WERI-Rb-1 (cell line): ENCODE data around the gene MALT1.
A peak's percentile ranks its signal among the peaks of the same experiment; 100 is the strongest.

ENCODE experiments used
- DNase-seq: peaks from one replicate; pipeline ENCODE4 v3.0.0-alpha.2; 2020
- H3K27ac ChIP-seq: fragments of 250-450 bp; sonication (Bioruptor Pico); 2 replicates; pipeline ENCODE4 v1.5.1; 2020; ENCODE audit warnings: mild to moderate bottlenecking, moderate library complexity
- H3K27me3 ChIP-seq: fragments of 250-450 bp; sonication (Bioruptor Pico); 2 replicates; pipeline ENCODE4 v1.5.1; 2021; ENCODE audit warnings: mild to moderate bottlenecking, low read depth, moderate library complexity; ENCODE audit not compliant: insufficient read depth, severe bottlenecking
- H3K36me3 ChIP-seq: fragments of 250-450 bp; sonication (Bioruptor Pico); 2 replicates; pipeline ENCODE4 v1.5.1; 2020; ENCODE audit warnings: mild to moderate bottlenecking, moderate library complexity
- H3K4me3 ChIP-seq: 2 replicates; pipeline ENCODE4 v1.5.1; 2011; ENCODE audit warnings: low read depth, mild to moderate bottlenecking, control low read depth, low read length
- H3K9me3 ChIP-seq: fragments of 250-450 bp; sonication (Bioruptor Pico); 2 replicates; pipeline ENCODE4 v1.5.1; 2021; ENCODE audit warnings: mild to moderate bottlenecking, moderate library complexity; ENCODE audit not compliant: severe bottlenecking
- CTCF ChIP-seq: IDR thresholded peaks from 2 replicates; pipeline ENCODE4 v1.5.1; 2011; ENCODE audit warnings: low read depth, mild to moderate bottlenecking, control low read depth, inconsistent platforms, low read length

The MALT1 gene

GRCh38 chr18:58802959-58803358, 131.7 kb downstream of the MALT1 start:
- TF ChIP-seq CTCF = no peak
- no peak for DNase-seq
- H3K9me3 ChIP-seq = peaks cover 8% of the 10 kb centered on the region
- H3K4me3 ChIP-seq = no peak overlapping the region
- no peak overlapping the region for H3K27ac ChIP-seq
- H3K36me3 ChIP-seq = no peaks in the 10 kb centered on the region
- no peaks in the 10 kb centered on the region for H3K27me3 ChIP-seq

DNA sequence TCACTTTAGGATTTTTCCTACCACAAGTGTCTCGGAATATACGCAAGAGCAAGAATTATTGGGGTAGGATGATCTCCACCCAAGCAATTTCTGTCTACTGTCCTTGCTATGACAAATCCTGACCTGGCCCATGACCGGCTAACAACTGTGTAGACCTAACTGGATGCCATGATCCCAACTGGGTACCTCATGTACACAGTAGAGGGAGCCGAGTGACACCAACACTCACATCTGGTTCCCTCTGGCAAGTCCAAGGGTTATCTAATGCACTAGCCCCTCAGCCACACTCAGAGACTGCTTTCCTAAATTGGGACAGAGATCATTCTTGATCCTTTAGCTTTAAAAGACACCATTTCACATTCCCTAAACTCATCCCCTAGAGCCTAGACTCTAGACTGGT, 132.7 kb downstream of the MALT1 start:
- Histone ChIP-seq H3K27ac (no peak overlapping the region), H3K4me3 (no peak overlapping the region), H3K27me3 (no peaks in the 10 kb centered on the region), H3K9me3 (peaks cover 8% of the 10 kb centered on the region), H3K36me3 (no peaks in the 10 kb centered on the region)
- peak; percentile 14; the same call in 1 of the 2 replicates for TF ChIP-seq CTCF
- no peak for DNase-seq
